ENCODE data around the gene LAMA2. TPM values are rescaled to one million over a fixed set of nuclear protein-coding genes. Genes with fewer than 3 reads are reported as not detected.

Gene LAMA2
- total RNA-seq, 1 experiment from 2014 or later, result 2.2 TPM

DNA sequence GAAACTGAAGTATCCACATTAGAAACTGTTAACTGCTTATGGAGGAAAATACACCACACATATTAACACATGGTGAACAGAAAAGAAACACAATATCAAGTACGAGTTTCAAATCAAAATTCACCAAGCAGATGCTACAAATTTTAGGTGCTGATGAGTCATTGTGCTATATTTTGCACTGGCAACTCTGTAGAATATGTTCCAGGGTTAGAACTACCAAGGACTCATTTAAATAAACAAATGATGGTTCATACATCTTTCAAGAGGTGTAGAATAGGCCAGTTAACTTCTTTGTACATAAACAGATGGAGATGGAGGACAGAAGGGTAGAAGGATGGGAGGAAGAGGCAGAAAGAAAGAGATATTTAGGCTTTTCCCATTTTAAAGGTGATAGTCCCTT lies 642.1 kb downstream of the LAMA2 start:
- peaks cover 4% of the 10 kb centered on the region for H3K36me3 Mint-ChIP-seq (ENCODE audit: insufficient read depth, unreplicated experiment)
- BruUV-seq (replicated peaks), result no TSS peak
- peak; percentile 14 for DNase-seq (ENCODE audit: unreplicated experiment)
- peaks cover 18% of the 10 kb centered on the region for H3K4me1 Mint-ChIP-seq (ENCODE audit: insufficient read depth, unreplicated experiment)
- ChIA-PET CTCF (no interaction called here), POLR2A (no interaction called here)
- H3K4me3 Mint-ChIP-seq (ENCODE audit: unreplicated experiment), result no peak overlapping the region
- no peaks in the 10 kb centered on the region for H3K9me3 Mint-ChIP-seq (ENCODE audit: unreplicated experiment)
- intact Hi-C loops (cut with micrococcal nuclease), result no loop called here
- H3K27ac Mint-ChIP-seq (ENCODE audit: low read depth, unreplicated experiment), result no peak overlapping the region
- H3K27me3 Mint-ChIP-seq (ENCODE audit: insufficient read depth, unreplicated experiment), result no peaks in the 10 kb centered on the region
- TF ChIP-seq CTCF (IDR thresholded peaks at IDR 0.05; ENCODE audit: unreplicated experiment), result no peak

- Mint-ChIP-seq H3K4me3 (ENCODE audit: unreplicated experiment) (no peak overlapping the region), H3K9me3 (ENCODE audit: unreplicated experiment) (peaks cover 16% of the 10 kb centered on the region)
- CTCF ChIA-PET, result interaction anchor here (0.6 kb wide), 1 partner anchor 1019 kb away, joined by 3 read pairs; no protein-coding TSS in a partner anchor
These were observed 652.0 kb downstream of the LAMA2 start for GRCh38 chr6:129534926-129535325.

DNA sequence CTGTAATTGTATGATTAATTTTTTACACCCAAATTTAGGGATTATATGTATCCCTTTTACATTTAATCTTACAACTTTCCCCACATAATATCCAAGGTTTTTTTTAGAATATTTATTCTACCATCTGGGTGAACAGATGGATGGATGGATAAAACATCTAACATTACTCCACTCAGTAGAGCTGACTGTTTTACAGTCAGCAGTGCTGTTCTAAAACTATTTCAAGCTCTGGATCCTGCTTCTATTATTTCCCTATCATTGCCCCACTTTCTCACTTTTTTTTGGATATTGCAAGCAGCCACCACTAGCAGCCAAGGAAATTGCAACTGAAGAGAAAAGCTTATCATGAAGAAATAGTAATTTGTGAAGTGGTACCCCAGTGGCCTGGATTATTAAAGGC lies 653.3 kb downstream of the LAMA2 start:
- DNase-seq (ENCODE audit: unreplicated experiment), result no peak
- no peak overlapping the region for H3K4me3 Mint-ChIP-seq (ENCODE audit: unreplicated experiment)
- intact Hi-C loops (cut with micrococcal nuclease), result no loop called here
- CTCF ChIA-PET, result interaction anchor here (0.7 to 0.8 kb wide), 2 partner anchors 37 to 41 kb away, joined by 4 read pairs; no protein-coding TSS in a partner anchor
- no peak for TF ChIP-seq CTCF (IDR thresholded peaks at IDR 0.05; ENCODE audit: unreplicated experiment)
- H3K36me3 Mint-ChIP-seq (ENCODE audit: insufficient read depth, unreplicated experiment), result peaks cover 19% of the 10 kb centered on the region
- no peak overlapping the region for H3K27ac Mint-ChIP-seq (ENCODE audit: low read depth, unreplicated experiment)
- peaks cover 16% of the 10 kb centered on the region for H3K9me3 Mint-ChIP-seq (ENCODE audit: unreplicated experiment)
- no peaks in the 10 kb centered on the region for H3K4me1 Mint-ChIP-seq (ENCODE audit: insufficient read depth, unreplicated experiment)
- BruUV-seq (replicated peaks), result no TSS peak
- H3K27me3 Mint-ChIP-seq (ENCODE audit: insufficient read depth, unreplicated experiment), result no peaks in the 10 kb centered on the region
- POLR2A ChIA-PET, result no interaction called here

More at GRCh38 chr6:129534926-129535325, 652.0 kb downstream of the LAMA2 start:
- Mint-ChIP-seq H3K4me1 (ENCODE audit: insufficient read depth, unreplicated experiment) (no peaks in the 10 kb centered on the region), H3K27me3 (ENCODE audit: insufficient read depth, unreplicated experiment) (no peaks in the 10 kb centered on the region), H3K27ac (ENCODE audit: low read depth, unreplicated experiment) (no peak overlapping the region), H3K36me3 (ENCODE audit: insufficient read depth, unreplicated experiment) (peaks cover 19% of the 10 kb centered on the region)
- BruUV-seq (replicated peaks), result no TSS peak
- intact Hi-C loops (cut with micrococcal nuclease), result no loop called here
- TF ChIP-seq CTCF (IDR thresholded peaks at IDR 0.05; ENCODE audit: unreplicated experiment), result no peak
- no peak for DNase-seq (ENCODE audit: unreplicated experiment)
- POLR2A ChIA-PET, result no interaction called here

DNA sequence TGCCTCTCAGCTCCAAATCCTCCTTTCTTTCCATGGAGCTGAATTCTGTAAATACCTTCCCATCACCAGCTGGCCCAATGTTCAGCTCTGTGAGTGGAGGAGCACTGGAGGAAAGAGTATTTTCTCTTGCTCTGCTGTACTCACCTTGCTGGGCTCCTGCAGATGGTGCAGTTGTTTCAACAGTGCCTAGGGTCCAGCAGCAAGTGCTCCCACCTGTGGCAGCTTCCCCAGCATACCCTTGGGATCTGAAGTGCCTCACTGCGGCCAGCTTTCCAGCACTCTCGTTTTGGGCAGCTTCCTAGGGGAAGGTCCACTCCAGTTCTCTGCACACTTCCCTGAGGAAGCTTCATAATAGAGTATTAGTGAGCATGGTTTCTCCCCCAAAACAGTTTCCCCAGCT lies 656.1 kb downstream of the LAMA2 start:
- intact Hi-C loops (cut with micrococcal nuclease), result no loop called here
- POLR2A ChIA-PET, result no interaction called here
- Mint-ChIP-seq H3K27ac (ENCODE audit: low read depth, unreplicated experiment) (no peak overlapping the region), H3K27me3 (ENCODE audit: insufficient read depth, unreplicated experiment) (no peaks in the 10 kb centered on the region), H3K4me1 (ENCODE audit: insufficient read depth, unreplicated experiment) (no peaks in the 10 kb centered on the region), H3K9me3 (ENCODE audit: unreplicated experiment) (peaks cover 8% of the 10 kb centered on the region), H3K4me3 (ENCODE audit: unreplicated experiment) (no peak overlapping the region), H3K36me3 (ENCODE audit: insufficient read depth, unreplicated experiment) (peaks cover 12% of the 10 kb centered on the region)
- no TSS peak for BruUV-seq (replicated peaks)
- TF ChIP-seq CTCF (IDR thresholded peaks at IDR 0.05; ENCODE audit: unreplicated experiment), result no peak
- no peak for DNase-seq (ENCODE audit: unreplicated experiment)
- CTCF ChIA-PET, result interaction anchor here (0.7 to 1.0 kb wide), 2 partner anchors 38 to 39 kb away, joined by 3 read pairs; no protein-coding TSS in a partner anchor
